DMS 273 treated with DMSO at 0.1 percent for 48 hours (cell line): ENCODE results near the gene PPY.
"Not testable (repeated sequence)": the region's sequence is repeated elsewhere in the genome, so short reads cannot be mapped to it uniquely, and the experiment has no call there.

ENCODE experiments used
- DNase-seq: peaks from one replicate; lab custom pipeline; 2025; lab: John Stamatoyannopoulos, UW

Gene PPY

DNA sequence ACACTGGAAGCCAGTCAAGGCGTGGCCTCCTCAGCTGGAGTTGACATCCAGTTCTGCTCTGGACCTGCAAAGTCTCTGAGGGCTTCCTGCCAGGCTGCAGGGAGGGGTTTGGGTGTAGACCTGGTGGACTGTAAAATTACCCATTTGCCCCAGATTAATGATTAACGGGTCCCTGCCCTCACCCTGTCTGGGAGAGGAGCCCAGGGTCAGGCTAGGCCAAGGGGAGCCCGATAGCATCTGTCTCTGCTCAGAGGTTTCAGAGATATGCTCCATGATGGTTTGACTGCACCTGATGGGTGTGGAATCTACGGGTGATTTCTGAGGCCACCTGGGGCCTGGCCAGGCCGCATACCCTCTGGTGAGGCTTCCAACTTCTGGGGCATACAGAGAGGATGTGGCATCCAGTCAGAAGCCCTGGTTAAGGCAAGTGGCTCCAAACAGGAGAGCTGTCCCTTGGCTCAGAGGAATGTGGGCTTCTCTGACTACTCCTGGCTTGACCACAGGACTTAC, 11.2 kb downstream of the PPY start:
- DNase-seq, result no peak

DNA sequence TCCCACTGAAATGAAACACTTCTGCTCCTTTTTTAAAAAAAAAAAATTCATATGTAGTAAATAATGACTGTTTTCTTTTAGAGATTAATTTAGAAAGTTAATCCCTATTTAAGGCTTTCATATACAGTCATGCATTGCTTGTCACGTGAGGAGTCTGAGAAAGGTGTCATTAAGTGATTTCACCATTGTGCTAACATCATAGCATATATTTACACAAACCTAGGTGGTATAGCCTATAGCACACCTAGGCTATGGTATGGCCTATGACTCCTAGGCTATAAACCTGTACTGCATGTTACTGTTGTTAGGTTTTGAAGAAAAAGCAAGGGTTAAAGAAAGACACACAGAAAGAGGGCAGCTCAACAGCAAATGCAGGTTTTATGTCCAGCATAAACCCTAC, 13.7 kb downstream of the PPY start:
- DNase-seq, result no peak

GRCh38 chr17:43927929-43928328, 14.3 kb downstream of the PPY start:
- not testable (repeated sequence) for DNase-seq

DNA sequence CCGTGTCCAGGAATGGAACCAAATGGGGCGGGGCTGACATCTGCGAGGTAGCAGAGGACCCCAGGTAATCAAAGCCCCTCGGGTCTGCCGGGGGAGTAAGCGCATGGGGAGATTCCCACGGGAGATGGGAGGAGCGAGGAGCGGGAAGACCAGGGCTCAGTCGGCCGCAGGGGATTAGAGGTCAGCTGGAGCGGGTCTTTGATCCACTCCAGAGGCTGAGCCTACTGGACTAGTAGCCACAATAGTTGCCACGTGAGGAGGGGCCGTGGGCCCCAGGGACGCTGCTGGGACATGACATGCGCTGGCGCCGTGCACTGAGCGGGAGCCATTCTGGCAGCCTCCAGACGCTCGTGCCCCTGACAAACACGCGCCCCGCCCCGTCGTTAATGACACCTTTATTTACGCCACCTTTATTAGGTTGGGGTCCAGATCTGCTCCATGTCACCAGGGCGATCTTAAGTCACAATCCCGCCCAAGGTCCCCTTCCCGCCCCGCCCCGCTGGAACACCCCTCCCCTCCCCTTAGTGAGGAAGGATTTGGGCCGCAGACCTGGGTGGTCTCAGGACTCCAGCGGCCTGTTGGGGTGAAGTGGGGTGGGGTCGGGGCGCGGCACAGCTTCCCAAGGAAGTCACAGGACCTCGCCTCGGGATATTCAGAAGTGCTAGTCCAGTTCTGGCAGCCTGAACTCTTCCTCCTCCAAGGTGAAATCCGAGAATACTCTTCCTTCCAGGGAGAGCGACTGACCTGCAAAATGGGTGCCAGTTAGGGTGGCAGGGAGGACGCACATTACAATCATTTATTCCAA, 15.0 kb downstream of the PPY start:
- DNase-seq, result no peak

DNA sequence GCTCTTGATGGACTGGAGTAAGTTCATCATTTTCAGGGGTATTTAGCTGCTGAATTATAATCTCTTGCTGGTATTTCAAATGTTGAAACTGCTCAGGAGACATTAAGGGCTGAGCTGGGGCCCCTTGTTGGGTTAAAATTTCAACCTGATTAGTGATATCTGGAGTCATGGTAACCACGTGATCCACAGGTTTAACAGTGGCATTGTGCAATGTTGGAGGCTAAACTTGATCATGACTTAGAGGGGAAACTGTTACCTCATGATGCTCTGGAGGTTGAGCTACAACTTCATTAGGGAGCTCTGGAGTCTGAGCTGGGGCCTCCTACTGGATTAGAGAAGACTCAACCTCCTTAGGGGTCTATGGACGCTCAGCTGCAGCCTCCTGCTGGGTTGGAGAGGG, 17.7 kb downstream of the PPY start:
- no peak for DNase-seq

DNA sequence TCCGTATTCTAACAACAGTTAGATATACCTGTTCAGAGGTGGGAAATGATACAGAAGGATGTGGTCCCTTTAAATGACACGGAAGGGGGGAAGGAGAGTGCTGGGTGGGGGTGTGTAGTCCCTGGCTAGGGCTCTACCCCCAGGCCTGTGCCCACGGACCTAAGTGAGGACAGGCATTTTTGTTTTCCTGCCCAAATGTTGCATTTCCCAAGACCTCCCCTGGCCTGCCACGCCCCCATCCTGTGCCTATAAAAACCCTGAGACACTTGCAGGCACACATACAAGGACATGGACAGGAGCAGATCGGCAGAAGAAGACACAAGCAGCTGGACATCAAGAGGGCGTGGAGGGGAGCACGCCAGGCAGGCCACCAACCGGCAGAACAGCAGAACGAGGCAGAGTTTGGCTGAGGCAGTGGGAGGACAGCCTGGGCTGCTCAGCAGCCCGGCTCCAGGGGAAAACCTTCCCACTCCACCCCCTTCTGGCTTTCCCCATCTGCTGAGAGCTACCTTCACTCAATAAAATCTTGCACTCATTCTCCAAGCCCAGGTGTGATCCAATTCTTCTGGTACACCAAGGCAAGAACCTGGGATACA, 21.7 kb downstream of the PPY start:
- DNase-seq, result no peak

- no peak for DNase-seq
These were observed 24.3 kb downstream of the PPY start for GRCh38 chr17:43918026-43918389.

DNA sequence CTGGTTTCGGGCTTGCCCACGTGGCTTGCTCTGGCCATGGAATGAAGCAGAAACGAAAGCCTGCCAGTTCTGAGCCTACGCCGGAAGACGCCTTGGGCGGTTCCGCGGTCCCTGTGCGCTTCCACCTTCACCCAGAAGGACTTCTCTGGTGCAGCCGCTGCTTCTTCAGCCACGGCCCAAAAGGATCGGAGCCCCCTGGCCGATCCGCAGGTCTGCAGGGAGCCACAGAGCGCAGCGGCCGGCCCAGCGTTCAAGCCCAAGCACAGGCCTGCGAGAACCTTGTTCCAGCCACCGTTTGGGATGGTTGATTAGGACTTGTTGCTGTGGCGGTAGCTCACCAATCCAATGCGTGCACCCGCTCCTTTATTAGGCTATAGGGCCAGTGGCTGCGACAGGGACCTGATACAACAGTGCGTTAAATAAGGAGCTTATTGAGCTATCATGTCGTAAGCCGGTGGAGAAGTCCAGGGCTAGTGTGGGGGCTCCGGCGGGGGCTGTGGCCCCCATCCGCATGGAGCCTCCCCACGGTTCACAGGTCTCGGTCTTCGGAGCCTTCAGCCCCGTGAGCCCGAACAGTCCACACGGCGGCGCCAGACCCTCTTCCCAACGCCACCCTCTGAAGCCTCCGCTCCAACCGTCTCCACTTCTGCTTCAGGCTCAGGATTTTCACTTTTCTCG, 24.8 kb downstream of the PPY start:
- no peak for DNase-seq

DNA sequence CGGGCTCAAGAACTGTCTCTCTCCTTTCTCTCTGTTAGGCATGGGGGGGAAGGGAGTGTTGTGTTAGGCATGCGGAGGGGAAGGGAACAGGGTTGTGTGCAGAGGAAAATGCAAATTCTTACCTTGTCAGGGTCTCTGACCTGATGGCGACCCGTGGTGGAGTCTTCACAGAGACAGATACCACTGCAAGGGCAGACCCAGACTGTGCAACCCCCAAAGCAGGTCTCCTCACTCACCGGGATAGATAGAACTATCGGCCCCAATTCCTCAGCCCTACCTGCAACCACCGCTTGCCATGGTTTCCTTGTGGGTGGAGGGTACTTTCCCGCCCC, 25.3 kb downstream of the PPY start:
- DNase-seq, result no peak

DNA sequence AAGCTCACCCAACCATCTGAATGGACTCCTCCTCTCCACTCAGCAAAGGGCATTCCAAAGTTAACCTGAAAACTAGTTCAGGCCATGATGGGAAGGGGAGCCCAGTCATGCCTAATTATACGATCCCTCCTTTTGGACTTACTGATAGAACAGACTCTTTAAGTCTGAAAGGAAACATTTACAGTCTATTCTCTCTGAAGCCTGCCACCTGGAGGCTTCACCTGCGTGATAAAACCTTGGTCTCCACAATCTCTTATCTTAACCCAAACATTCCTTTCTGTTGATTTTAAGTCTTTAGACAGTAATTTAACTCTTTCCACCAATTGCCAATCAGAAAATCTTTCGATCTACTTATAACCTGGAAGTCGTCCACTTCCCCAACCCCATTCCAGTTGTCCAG, 25.9 kb downstream of the PPY start:
- DNase-seq, result no peak

DNA sequence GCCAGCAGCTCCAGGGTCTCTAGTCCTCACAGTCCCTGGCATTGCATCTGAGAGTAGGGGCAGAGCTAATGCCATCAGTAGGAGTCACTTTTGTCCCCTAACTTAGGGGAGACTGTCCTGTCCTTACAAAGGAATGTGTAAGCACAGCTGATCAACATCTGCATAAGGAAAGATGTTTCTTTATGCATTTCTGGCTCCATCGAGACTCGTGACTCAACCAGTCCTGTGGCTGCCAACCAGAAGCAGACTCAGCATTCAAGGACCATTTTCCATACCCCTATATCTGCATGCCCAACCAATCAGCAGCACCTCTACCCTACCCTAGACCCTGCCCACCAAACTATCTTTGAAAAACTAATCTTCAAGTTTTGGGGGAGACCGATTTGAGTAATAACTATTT, 26.7 kb downstream of the PPY start:
- DNase-seq, result no peak

DNA sequence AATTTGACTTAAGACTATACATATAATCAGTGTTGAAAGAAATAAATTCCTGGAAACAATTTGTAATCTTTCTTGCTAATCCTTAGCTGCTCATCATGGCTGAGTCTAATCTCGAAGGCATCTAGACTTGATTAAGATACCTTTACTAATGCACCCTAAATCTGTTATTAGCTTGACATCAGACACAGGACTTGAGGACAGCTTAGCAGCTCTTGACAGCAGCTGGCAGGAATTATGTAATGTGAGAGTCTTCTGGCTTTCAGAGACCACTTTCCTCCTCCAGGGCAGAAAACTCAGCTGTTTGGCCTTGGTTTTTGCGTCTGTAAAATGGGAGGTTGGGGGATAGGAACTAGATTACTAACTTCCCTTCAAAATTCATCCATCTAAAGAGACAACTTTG, 27.8 kb downstream of the PPY start:
- no peak for DNase-seq

DNA sequence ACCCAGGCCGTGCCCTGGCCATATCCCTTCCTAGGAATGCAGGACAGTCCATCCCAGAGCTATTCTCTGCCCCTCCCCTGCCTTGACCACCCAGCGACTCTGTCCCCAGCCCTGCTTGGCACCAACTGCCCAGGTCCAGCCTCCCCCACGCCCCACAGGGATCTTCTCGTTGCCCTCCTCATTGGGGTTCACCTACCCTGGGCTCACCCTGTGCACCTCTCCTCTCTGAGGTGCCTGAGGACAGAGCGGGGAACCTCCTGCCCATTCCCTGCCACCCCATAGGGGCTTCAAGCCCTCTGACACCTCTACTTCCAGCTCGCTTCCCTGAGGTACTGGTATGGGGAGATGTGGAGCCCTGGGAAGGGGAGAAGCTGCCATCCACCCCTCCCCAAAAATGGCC, 28.7 kb downstream of the PPY start:
- no peak for DNase-seq

GRCh38 chr17:43912635-43913304, 29.5 kb downstream of the PPY start:
- no peak for DNase-seq

DNA sequence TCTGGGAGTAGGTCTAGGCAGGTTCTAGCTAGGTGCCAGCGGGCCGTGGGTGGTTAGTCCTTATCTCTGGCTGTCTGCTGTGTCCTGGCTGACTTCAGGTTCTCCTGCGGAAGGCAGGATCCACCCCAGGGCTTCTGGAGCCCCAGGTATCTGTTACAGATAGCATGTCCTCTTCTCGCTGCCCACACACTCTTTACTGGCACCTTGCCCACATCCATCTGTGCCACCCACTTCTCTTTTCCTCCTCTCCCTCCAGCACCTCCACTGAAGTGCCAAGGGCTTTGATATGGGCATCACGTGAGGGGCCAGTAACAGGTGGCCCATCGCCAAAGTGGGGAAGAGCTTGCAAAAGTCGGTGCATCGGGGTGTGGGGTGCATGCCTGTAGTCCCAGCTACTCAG, 30.4 kb downstream of the PPY start:
- DNase-seq, result no peak

DNA sequence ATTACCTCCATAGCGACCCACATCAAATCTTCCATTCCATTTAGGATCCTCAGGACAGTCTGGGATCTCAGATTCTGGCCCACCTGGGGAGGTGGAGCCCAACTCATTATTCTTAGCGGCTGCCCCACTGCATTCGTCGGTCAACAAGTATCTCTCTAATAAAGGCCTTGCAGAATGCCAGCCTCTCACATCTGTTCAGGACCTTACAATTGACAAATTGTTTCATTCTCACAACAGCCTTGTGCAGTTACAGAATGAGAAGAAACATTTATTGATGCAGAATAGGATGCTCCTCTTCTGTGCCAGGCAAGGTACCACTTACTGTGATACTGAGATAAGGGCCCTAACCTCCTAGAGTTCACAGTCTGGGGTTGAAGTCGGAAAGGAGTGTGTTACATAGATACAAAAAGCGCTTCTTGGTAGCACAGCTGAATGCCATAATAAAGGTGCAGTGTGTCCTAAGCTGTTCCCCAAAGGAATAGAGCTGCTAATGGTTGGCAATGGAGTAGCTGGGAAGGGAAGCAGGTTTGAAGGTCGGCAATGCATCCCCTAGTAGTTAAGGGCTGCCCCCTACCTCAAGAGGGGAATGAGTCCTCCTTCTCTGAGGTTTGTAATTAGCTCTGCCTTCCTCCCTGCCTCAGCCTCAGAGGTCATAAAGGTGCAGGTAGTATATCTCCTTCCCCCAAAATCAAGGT, 32.6 kb downstream of the PPY start:
- DNase-seq, result no peak

DNA sequence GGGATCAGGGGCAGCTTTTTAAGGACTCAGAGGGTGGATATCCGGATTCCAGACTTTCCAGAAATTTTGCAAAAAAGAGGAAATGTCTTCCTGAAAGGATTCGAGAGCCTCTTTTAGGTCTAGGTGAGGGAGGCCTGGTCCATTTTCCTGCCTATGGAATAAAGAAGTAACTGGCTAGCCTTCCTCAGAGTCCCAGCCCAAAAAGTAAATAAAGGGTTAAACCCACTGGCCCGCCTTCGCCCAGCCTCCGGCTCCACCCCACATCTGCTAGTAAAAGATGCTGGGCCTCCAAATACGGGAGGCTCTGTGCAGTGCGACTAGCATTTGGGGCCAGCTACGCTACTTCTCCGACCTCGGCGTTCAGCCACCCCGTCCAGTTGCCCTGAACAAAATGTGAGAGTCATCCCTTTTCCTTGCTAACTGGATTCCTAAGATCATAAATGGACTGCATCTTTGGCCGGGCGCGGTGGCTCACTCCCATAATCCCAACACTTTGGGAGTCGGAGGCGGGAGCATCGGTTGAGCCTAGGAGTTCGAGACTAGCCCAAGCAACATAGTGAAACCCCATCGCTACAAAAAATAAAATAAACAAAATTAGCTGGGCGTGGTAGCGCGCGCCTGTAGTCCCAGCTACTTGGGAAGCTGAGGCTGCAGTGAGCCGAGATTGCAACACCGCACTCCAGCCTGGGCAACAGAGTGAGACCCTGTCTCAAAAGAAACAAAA, 34.1 kb downstream of the PPY start:
- peak; percentile 52 for DNase-seq

DNA sequence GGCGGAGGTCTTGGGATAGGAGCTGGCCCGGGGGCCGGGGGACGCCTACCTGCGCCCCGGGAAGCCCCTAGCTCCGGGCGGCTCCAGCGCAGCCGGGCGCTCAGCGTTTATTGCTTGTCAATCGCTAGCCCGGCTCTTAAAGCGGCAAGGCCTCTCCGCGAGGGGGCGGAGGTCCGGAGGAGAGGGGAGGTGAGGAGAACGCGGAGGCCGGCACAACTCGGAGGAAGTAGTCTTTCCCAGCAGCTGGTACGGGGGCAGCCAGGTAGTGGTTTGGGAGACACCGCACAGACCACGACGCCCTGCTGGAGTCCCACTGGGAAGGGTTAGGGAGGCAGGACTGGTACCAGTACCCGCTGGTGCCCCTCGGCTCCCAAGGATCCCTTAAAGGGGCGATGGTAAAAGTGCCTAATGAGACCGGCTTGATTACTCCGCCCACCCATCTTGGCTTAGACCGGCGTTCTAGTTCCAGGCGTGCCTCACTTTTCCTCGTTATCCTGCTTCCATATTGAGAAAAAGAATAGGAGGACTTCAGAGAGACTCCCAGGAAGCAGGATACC, 34.8 kb downstream of the PPY start, which contains the start of gene MPP2:
Gene MPP2, minus strand, starts transcription at position 112 of the 557 bp plus-strand sequence. CDS start 3,076 bp downstream, outside the sequence.
- DNase-seq, result peak; percentile 83

DNA sequence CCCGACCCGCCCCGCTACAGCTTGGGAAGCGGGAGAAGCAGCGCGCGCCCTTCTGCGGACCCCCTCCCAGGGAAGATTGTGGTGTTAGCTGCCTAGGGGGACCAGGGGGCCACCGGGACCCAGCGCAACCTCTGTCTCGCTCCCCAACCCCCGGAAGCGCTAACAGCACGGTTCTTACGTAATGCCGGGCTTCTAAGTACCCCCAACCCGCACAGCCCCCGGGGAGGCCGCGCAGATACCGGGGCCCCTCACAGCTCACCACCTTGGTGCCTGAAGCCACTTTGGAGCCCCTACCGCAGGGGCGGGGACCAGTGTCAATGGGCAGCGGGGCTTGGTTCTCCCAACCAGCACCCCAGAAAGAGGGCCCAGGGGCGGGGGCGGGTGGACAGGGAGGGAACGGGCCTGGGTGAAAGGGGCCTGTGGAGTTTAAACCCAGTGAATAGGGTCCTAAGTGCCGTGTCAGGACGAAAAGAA, 35.3 kb downstream of the PPY start:
- no peak for DNase-seq

- DNase-seq, result peak; percentile 12
These were observed 36.1 kb downstream of the PPY start for GRCh38 chr17:43905985-43906852.
